Neural crest cell (in vitro differentiated cells): ENCODE data around the gene PCDHA11. TPM values are rescaled to one million over a fixed set of nuclear protein-coding genes. Genes with fewer than 3 reads are reported as not detected.
"Not testable (repeated sequence)": the region's sequence is repeated elsewhere in the genome, so short reads cannot be mapped to it uniquely, and the experiment has no call there.

Experiments used
- DNase-seq: peaks from one replicate; pipeline ENCODE4 v3.0.0; 2021; ENCODE audit warnings: low read depth, mixed read lengths, low spot score
- H3K27ac Mint-ChIP-seq: one replicate; pipeline ENCODE4 v1.8.0; 2021; ENCODE audit warnings: mild to moderate bottlenecking, mixed read lengths; ENCODE audit not compliant: unreplicated experiment
- H3K27me3 Mint-ChIP-seq: 2 replicates; pipeline ENCODE4 v1.8.0; 2021; ENCODE audit warnings: low read depth, mild to moderate bottlenecking, mixed read lengths
- H3K36me3 Mint-ChIP-seq: 2 replicates; pipeline ENCODE4 v1.8.0; 2021; ENCODE audit warnings: low read depth, mild to moderate bottlenecking, mixed read lengths
- H3K4me1 Mint-ChIP-seq: 2 replicates; pipeline ENCODE4 v1.8.0; 2021; ENCODE audit warnings: mixed read lengths
- H3K4me3 Mint-ChIP-seq: one replicate; pipeline ENCODE4 v1.8.0; 2021; ENCODE audit warnings: mild to moderate bottlenecking, mixed read lengths
- H3K9me3 Mint-ChIP-seq: 2 replicates; pipeline ENCODE4 v1.8.0; 2021; ENCODE audit warnings: mixed read lengths
- total RNA-seq: library from RNA; stranded (reverse); gene quantifications from 2 replicates; pipeline ENCODE4 v1.2.1, GENCODE V29; 2021
- TF ChIP-seq, protein P1 (sequence below): fragments of 200-600 bp; sonication (generic); conservative IDR thresholded peaks from 2 replicates; pipeline ENCODE4 v1.5.0; 2021; ENCODE audit warnings: antibody characterized with exemption, mild to moderate bottlenecking

Gene PCDHA11
- total RNA-seq, 1 donor from 2014 or later, result 6.8 TPM

DNA sequence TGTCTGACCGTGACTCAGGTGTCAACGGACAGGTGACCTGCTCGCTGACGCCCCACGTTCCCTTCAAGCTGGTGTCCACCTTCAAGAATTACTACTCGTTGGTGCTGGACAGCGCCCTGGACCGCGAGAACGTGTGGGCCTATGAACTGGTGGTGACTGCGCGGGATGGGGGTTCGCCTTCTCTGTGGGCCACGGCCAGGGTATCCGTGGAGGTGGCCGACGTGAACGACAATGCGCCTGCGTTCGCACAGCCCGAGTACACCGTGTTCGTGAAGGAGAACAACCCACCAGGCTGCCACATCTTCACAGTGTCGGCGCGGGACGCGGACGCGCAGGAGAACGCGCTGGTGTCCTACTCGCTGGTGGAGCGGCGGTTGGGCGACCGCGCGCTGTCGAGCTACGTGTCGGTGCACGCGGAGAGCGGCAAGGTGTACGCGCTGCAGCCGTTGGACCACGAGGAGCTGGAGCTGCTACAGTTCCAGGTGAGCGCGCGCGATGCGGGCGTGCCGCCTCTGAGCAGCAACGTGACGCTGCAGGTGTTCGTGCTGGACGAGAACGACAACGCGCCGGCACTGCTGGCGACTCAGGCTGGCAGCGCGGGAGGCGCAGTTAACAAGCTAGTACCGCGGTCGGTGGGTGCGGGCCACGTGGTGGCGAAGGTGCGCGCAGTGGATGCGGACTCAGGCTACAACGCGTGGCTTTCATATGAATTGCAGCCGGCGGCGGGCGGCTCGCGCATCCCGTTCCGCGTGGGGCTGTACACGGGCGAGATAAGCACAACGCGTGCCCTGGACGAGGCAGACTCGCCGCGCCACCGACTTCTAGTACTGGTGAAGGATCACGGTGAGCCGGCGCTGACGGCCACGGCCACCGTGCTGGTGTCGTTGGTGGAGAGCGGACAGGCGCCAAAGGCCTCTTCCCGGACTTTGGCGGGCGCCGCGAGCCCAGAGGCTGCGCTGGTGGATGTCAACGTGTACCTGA, 1.8 kb downstream of the PCDHA11 start:
- no peak for DNase-seq
- H3K4me3 Mint-ChIP-seq, result no peak overlapping the region
- H3K36me3 Mint-ChIP-seq, result peaks cover 53% of the 10 kb centered on the region
- no peaks in the 10 kb centered on the region for H3K27me3 Mint-ChIP-seq
- TF ChIP-seq, protein P1, sequence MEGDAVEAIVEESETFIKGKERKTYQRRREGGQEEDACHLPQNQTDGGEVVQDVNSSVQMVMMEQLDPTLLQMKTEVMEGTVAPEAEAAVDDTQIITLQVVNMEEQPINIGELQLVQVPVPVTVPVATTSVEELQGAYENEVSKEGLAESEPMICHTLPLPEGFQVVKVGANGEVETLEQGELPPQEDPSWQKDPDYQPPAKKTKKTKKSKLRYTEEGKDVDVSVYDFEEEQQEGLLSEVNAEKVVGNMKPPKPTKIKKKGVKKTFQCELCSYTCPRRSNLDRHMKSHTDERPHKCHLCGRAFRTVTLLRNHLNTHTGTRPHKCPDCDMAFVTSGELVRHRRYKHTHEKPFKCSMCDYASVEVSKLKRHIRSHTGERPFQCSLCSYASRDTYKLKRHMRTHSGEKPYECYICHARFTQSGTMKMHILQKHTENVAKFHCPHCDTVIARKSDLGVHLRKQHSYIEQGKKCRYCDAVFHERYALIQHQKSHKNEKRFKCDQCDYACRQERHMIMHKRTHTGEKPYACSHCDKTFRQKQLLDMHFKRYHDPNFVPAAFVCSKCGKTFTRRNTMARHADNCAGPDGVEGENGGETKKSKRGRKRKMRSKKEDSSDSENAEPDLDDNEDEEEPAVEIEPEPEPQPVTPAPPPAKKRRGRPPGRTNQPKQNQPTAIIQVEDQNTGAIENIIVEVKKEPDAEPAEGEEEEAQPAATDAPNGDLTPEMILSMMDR, result no peak
- peaks cover 18% of the 10 kb centered on the region for H3K9me3 Mint-ChIP-seq
- H3K27ac Mint-ChIP-seq, result no peak overlapping the region
- peaks cover 10% of the 10 kb centered on the region for H3K4me1 Mint-ChIP-seq

DNA sequence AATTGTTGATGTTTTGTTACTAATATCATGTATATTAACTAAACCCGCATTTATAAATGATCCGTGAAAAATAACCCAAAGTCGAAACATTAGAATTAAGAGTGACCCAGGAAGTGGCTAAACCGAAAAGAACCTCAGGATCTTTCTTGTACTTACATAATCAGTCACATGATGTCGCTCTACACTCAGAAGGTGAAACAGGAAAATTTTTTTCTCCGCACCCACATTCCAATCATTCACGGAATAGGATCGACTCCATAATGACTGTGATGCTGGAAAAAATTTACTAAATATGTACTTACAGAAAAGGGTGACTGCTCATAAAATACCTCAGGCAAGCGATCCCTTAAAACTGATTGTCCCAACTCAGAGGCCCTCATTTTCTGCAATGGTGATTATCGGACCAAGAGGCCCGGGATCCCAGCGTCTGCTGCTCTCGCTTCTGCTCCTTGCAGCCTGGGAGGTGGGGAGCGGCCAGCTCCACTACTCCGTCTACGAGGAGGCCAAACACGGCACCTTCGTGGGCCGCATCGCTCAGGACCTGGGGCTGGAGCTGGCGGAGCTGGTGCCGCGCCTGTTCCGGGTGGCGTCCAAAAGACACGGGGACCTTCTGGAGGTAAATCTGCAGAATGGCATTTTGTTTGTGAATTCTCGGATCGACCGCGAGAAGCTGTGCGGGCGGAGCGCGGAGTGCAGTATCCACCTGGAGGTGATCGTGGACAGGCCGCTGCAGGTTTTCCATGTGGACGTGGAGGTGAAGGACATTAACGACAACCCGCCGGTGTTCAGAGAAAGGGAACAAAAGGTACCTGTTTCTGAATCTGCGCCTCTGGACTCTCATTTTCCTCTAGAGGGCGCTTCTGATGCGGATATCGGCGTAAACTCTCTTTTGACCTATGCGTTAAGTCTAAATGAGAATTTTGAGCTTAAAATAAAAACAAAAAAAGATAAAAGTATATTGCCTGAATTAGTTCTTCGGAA, 6.6 kb downstream of the PCDHA11 start, which contains the start of gene PCDHA12:
PCDHA12 (plus strand) TSS at position 224 of the 981 bp plus-strand sequence; CDS start at position 389, 165 bp downstream.
- DNase-seq, result no peak
- Mint-ChIP-seq H3K36me3 (peaks cover 58% of the 10 kb centered on the region), H3K27ac (peak within 1 kb of the TSS; percentile 89), H3K27me3 (no peaks in the 10 kb centered on the region), H3K9me3 (peaks cover 15% of the 10 kb centered on the region), H3K4me1 (peaks cover 15% of the 10 kb centered on the region), H3K4me3 (peak within 1 kb of the TSS; percentile 96)
- TF ChIP-seq, protein P1, result peak; percentile 68

DNA sequence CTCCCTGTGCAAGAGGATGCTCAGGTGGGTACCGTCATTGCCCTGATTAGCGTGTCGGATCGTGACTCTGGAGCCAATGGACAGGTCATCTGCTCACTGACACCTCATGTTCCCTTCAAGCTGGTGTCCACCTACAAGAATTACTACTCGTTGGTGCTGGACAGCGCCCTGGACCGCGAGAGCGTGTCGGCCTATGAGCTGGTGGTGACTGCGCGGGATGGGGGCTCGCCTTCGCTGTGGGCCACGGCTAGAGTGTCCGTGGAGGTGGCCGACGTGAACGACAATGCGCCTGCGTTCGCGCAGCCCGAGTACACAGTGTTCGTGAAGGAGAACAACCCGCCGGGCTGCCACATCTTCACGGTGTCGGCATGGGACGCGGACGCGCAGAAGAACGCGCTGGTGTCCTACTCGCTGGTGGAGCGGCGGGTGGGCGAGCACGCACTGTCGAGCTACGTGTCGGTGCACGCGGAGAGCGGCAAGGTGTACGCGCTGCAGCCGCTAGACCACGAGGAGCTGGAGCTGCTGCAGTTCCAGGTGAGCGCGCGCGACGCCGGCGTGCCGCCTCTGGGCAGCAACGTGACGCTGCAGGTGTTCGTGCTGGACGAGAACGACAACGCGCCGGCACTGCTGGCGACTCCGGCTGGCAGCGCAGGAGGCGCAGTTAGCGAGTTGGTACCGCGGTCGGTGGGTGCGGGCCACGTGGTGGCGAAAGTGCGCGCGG, 7.9 kb downstream of the PCDHA11 start:
- DNase-seq, H3K27ac Mint-ChIP-seq, H3K27me3 Mint-ChIP-seq, H3K4me3 Mint-ChIP-seq: not testable (repeated sequence)
- peaks cover 67% of the 10 kb centered on the region for H3K36me3 Mint-ChIP-seq
- H3K9me3 Mint-ChIP-seq, result peaks cover 16% of the 10 kb centered on the region
- peaks cover 15% of the 10 kb centered on the region for H3K4me1 Mint-ChIP-seq

DNA sequence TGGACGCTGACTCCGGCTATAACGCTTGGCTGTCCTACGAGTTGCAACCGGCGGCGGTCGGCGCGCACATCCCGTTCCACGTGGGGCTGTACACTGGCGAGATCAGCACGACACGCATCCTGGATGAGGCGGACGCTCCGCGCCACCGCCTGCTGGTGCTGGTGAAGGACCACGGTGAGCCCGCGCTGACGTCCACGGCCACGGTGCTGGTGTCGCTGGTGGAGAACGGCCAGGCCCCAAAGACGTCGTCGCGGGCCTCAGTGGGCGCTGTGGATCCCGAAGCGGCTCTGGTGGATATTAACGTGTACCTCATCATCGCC, 8.5 kb downstream of the PCDHA11 start:
- H3K27ac Mint-ChIP-seq, result no peak overlapping the region
- H3K4me1 Mint-ChIP-seq, result peaks cover 15% of the 10 kb centered on the region
- peaks cover 67% of the 10 kb centered on the region for H3K36me3 Mint-ChIP-seq
- TF ChIP-seq, protein P1, result no peak
- no peak overlapping the region for H3K4me3 Mint-ChIP-seq
- no peaks in the 10 kb centered on the region for H3K27me3 Mint-ChIP-seq
- H3K9me3 Mint-ChIP-seq, result peaks cover 15% of the 10 kb centered on the region
- no peak for DNase-seq

DNA sequence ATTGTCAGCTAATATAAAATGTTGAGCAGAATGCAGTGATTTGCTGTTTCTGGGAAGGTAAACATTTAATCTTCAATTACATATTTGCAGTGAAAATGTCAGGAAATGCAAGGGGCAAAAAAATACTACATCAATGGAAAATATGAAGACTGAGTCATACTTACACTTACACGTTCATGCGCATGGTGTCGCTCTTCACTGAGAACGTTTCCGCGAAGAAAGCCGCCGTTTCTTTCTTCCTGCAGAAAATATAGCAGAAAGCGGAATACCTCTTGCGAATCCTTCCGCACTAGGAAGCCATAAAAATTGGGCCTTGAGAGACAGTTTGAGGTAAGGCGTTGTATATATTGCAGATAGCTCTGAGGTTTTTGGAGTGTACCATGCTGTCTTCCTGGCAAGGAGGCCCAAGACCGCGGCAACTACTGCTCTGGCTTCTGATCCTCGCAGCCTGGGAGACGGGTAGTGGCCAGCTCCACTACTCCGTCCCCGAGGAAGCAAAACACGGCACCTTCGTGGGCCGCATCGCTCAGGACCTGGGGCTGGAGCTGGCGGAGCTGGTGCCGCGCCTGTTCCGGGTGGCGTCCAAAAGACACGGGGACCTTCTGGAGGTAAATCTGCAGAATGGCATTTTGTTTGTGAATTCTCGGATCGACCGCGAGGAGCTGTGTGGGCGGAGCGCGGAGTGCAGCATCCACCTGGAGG, 13.3 kb downstream of the PCDHA11 start, which contains the start of gene PCDHA13:
PCDHA13 (plus strand) TSS at position 236 of the 702 bp plus-strand sequence; CDS start at position 381, 145 bp downstream.
- Mint-ChIP-seq H3K27me3 (no peaks in the 10 kb centered on the region), H3K9me3 (peaks cover 11% of the 10 kb centered on the region), H3K27ac (no peak within 1 kb of the TSS), H3K4me3 (no peak within 1 kb of the TSS), H3K36me3 (peaks cover 53% of the 10 kb centered on the region), H3K4me1 (no peaks in the 10 kb centered on the region)
- TF ChIP-seq, protein P1, result no peak
- DNase-seq, result no peak
